Sigmoid colon (tissue), 7 donors: ENCODE results near the gene UPF3A. TPM values are rescaled to one million over a fixed set of nuclear protein-coding genes. Genes with fewer than 3 reads are reported as not detected.
"Not testable (repeated sequence)": the region's sequence is repeated elsewhere in the genome, so short reads cannot be mapped to it uniquely, and the experiment has no call there.

Source experiments
- DNase-seq: peaks from one replicate; pipeline ENCODE4 v3.0.0-alpha.2; 2019
- H3K27ac ChIP-seq, 4 donors: fragments of 200-600 bp; sonication (generic); one replicate each; pipeline ENCODE4 v1.5.1; 2016 to 2019; ENCODE audit warnings: mild to moderate bottlenecking in 1 of 4
- H3K27me3 ChIP-seq, 3 donors: fragments of 200-600 bp; sonication (generic); one replicate each; pipeline ENCODE4 v1.5.1; 2019; ENCODE audit warnings: mild to moderate bottlenecking in 1 of 3
- H3K36me3 ChIP-seq, 4 donors: fragments of 200-600 bp; sonication (generic); one replicate each; pipeline ENCODE4 v1.5.1; 2016 to 2019
- H3K4me1 ChIP-seq, 4 donors: fragments of 200-600 bp; sonication (generic); one replicate each; pipeline ENCODE4 v1.5.1; 2017 to 2019
- H3K4me3 ChIP-seq, 4 donors: fragments of 200-600 bp; sonication (generic); one replicate each; pipeline ENCODE4 v1.5.1; 2017 to 2019; ENCODE audit warnings: mild to moderate bottlenecking in 2 of 4, moderate library complexity in 1 of 4
- H3K9me3 ChIP-seq, 4 donors: fragments of 200-600 bp in 3 of 4; sonication (generic) in 3 of 4; one replicate each; pipeline versions ENCODE4 v1.5.1 to v1.6.1; 2013 to 2019
- CTCF ChIP-seq, 4 experiments: fragments of 450-650 bp in 3 of 4; fragments of 200-600 bp in 1 of 4; IDR thresholded peaks; one replicate each; pipeline ENCODE4 v1.5.1; 2016 to 2019; ENCODE audit warnings: antibody characterized with exemption in 4 of 4, mild to moderate bottlenecking in 3 of 4, moderate library complexity in 2 of 4
- EP300 ChIP-seq, 4 donors: sonication (generic); formaldehyde crosslinking; IDR thresholded peaks; one replicate each; pipeline ENCODE4 v1.6.1; 2017; ENCODE audit warnings: antibody characterized with exemption in 4 of 4
- POLR2A ChIP-seq, 2 donors: fragments of 450-650 bp; IDR thresholded peaks; one replicate each; pipeline ENCODE4 v1.6.1; 2016; ENCODE audit warnings: antibody characterized with exemption in 2 of 2, mild to moderate bottlenecking in 2 of 2, moderate library complexity in 2 of 2
- POLR2AphosphoS5 ChIP-seq, 4 donors: sonication (generic); formaldehyde crosslinking; IDR thresholded peaks; one replicate each; pipeline ENCODE4 v1.6.1; 2017; ENCODE audit warnings: antibody characterized with exemption in 4 of 4
- WGBS, 2 donors: extraction: QIAGEN DNeasy Blood & Tissue Kit; methylation state at CpG; one replicate each; pipeline ENCODE4 v1.1.7; 2013; 5-methylcytosine and 5-hydroxymethylcytosine counted together
- intact Hi-C: fragments of 100-400 bp; cut with DNase I; formaldehyde crosslinking; loops from one replicate; pipeline ENCODE4 v1.15.1; 2023
- polyA plus RNA-seq, 3 donors: library from polyadenylated mRNA; stranded (reverse); fragments of 200-250 nt; gene quantifications; one replicate each; pipeline ENCODE4 v1.2.3, GENCODE V29; 2013
- small RNA-seq, 3 donors: library from RNA; depleted of rRNA; stranded (forward); fragments of <200 nt; gene quantifications; one replicate each; pipeline ENCODE3, GENCODE V24; 2016
- total RNA-seq, 4 donors: library from RNA; depleted of rRNA; stranded (reverse); fragments of >200 nt; gene quantifications; one replicate each; pipeline ENCODE4 v1.1.0, GENCODE V29; 2016
- donor health status: healthy with polysubstance abuse.
- donor health status: Bipolar disorder and iron deficiency.
- donor health status: healthy.

The UPF3A gene
- total and polyA plus RNA-seq, 7 donors, result 25.7 to 65.9 (median 41.0) TPM

- H3K9me3 ChIP-seq, result no peaks in the 10 kb centered on the region
- WGBS, 2 donors, result 45 to 53% methylated on average over 10 of the region's 10 CpGs
- H3K4me3 ChIP-seq, result no peak overlapping the region
- peaks cover 0 to 17% (median 17%) of the 10 kb centered on the region in 4 donors for H3K4me1 ChIP-seq
- DNase-seq, result peak; percentile 74
- intact Hi-C loops, result no loop called here
- H3K36me3 ChIP-seq, result no peaks in the 10 kb centered on the region
- TF ChIP-seq POLR2AphosphoS5 (IDR thresholded peaks at IDR 0.05) (peak in 1 of 4 donors; percentile 14), EP300 (IDR thresholded peaks at IDR 0.05) (no peak), CTCF (IDR thresholded peaks at IDR 0.05) (peak in 3 of 4 experiments; percentile 17 to 58 (median 41)), POLR2A (IDR thresholded peaks at IDR 0.05) (no peak)
- no peak overlapping the region for H3K27ac ChIP-seq
- no peaks in the 10 kb centered on the region for H3K27me3 ChIP-seq
Observed at GRCh38 chr13:114339857-114340534, 58.6 kb downstream of the UPF3A start.

GRCh38 chr13:114341003-114341777 is 59.8 kb downstream of the UPF3A start:
- intact Hi-C loops, result no loop called here
- WGBS, 2 donors, result 77% methylated on average over 14 of the region's 14 CpGs
- H3K4me1 ChIP-seq, result peaks cover 0 to 17% (median 17%) of the 10 kb centered on the region in 4 donors
- H3K36me3 ChIP-seq, result no peaks in the 10 kb centered on the region
- no peak for DNase-seq
- H3K27ac ChIP-seq, result no peak overlapping the region
- no peak for TF ChIP-seq POLR2AphosphoS5 (IDR thresholded peaks at IDR 0.05)
- no peak for TF ChIP-seq POLR2A (IDR thresholded peaks at IDR 0.05)
- TF ChIP-seq CTCF (IDR thresholded peaks at IDR 0.05), result no peak
- no peak for TF ChIP-seq EP300 (IDR thresholded peaks at IDR 0.05)
- H3K27me3 ChIP-seq, result no peaks in the 10 kb centered on the region
- no peaks in the 10 kb centered on the region for H3K9me3 ChIP-seq
- no peak overlapping the region for H3K4me3 ChIP-seq

- H3K4me1 ChIP-seq, H3K36me3 ChIP-seq, H3K27me3 ChIP-seq, H3K9me3 ChIP-seq, DNase-seq, intact Hi-C loops, H3K27ac ChIP-seq, H3K4me3 ChIP-seq: not testable (repeated sequence)
- 60 to 72% methylated on average over 3 of the region's 3 CpGs for WGBS, 2 donors
Observed at GRCh38 chr13:114347256-114347655, 65.9 kb downstream of the UPF3A start.

- DNase-seq, H3K4me3 ChIP-seq, H3K27ac ChIP-seq, H3K27me3 ChIP-seq, intact Hi-C loops, H3K4me1 ChIP-seq, H3K9me3 ChIP-seq, H3K36me3 ChIP-seq: not testable (repeated sequence)
- 79 to 84% methylated on average over 34 of the region's 34 CpGs for WGBS, 2 donors
- TF ChIP-seq CTCF (IDR thresholded peaks at IDR 0.05), result peak in 1 of 4 experiments; percentile 8
Observed at GRCh38 chr13:114352763-114353162, 71.4 kb downstream of the UPF3A start.

- H3K36me3 ChIP-seq, result not testable (repeated sequence)
Observed at GRCh38 chr13:114353382-114353781, 72.0 kb downstream of the UPF3A start.

More at GRCh38 chr13:114353382-114353781, 72.0 kb downstream of the UPF3A start:
- H3K9me3 ChIP-seq, H3K4me3 ChIP-seq, DNase-seq, H3K27ac ChIP-seq, intact Hi-C loops, H3K27me3 ChIP-seq, H3K4me1 ChIP-seq: not testable (repeated sequence)
- WGBS, 2 donors, result 85 to 94% methylated on average over 38 of the region's 38 CpGs

Small RNAs within 50 kb of the gene (small RNA-seq; reads per million reads assigned to genes)
- 0 reads per million in 3 donors for gene MIR4502
- gene MIR548AR, result 0 reads per million in 3 donors

Other genes starting within 250 kb of the UPF3A start
- 10 to 100 TPM; 15.0 to 22.4 (median 17.8) TPM for gene RASA3, start 149.0 kb upstream of the UPF3A start, total RNA-seq
- 10 to 100 TPM in 1 of 3 donors, 1 to 10 TPM in 2; 4.2 to 16.9 (median 5.4) TPM for gene RASA3, start 149.0 kb upstream of the UPF3A start, polyA plus RNA-seq
- gene CFAP97D2, start 102.3 kb upstream of the UPF3A start, total RNA-seq, result not detected
- gene CFAP97D2, start 102.3 kb upstream of the UPF3A start, polyA plus RNA-seq, result under 1 TPM in 1 of 3 donors, not detected in 2; 0.04 TPM
- gene CDC16, start 46.7 kb upstream of the UPF3A start, total RNA-seq, result 10 to 100 TPM; 33.1 to 76.2 (median 44.2) TPM
- 10 to 100 TPM; 31.4 to 39.4 (median 33.6) TPM for gene CDC16, start 46.7 kb upstream of the UPF3A start, polyA plus RNA-seq
- gene CHAMP1, start 32.9 kb downstream of the UPF3A start, total RNA-seq, result 10 to 100 TPM in 3 of 4 donors, 1 to 10 TPM in 1; 9.4 to 15.9 (median 13.1) TPM
- gene CHAMP1, start 32.9 kb downstream of the UPF3A start, polyA plus RNA-seq, result 1 to 10 TPM; 6.5 to 9.6 (median 7.3) TPM